GM12874 (cell line): ENCODE results near the gene COPS8.

Source experiments
- CTCF ChIP-seq: IDR thresholded peaks from 2 replicates; pipeline ENCODE4 v1.5.1; 2011; ENCODE audit warnings: low read depth, mild to moderate bottlenecking, control low read depth, low read length, moderate library complexity; ENCODE audit not compliant: insufficient read depth

COPS8 gene

GRCh38 chr2:237058423-237058822, 27.3 kb upstream of the COPS8 start:
- no peak for TF ChIP-seq CTCF

DNA sequence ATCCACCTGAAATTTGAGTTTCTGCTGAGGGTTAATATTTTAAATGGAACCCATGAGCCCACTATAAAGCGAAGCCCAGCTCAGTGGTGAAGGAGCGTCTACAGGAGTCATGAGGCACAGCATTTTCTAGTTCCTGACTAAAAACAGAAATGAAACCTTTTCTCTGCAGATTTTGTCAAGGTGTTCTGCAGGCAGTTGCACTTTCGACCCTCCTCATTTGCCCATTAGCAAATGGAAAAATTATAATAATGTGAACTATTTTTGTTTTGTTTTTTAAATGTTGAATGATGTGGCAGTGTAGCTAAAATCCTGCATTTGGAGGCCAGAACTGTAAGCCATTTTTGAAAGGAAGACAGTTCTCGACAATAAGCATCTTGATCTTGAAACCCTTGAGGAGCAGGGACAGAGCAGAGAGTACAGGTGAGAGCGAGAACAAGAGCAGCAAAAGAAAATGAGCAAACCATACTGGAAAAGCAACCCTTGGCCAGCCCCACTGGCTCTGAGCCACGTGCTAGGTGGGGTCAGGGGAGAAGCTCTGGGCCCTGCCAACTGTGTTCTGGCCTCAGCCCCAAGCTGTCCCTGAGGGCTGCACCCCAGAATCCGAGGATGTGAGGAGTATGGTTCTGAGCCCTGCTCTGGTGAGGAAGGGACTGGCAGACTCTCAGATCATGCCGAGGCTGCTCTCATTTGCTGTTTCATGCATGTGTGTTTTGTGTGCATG, 26.4 kb upstream of the COPS8 start:
- TF ChIP-seq CTCF: no peak

DNA sequence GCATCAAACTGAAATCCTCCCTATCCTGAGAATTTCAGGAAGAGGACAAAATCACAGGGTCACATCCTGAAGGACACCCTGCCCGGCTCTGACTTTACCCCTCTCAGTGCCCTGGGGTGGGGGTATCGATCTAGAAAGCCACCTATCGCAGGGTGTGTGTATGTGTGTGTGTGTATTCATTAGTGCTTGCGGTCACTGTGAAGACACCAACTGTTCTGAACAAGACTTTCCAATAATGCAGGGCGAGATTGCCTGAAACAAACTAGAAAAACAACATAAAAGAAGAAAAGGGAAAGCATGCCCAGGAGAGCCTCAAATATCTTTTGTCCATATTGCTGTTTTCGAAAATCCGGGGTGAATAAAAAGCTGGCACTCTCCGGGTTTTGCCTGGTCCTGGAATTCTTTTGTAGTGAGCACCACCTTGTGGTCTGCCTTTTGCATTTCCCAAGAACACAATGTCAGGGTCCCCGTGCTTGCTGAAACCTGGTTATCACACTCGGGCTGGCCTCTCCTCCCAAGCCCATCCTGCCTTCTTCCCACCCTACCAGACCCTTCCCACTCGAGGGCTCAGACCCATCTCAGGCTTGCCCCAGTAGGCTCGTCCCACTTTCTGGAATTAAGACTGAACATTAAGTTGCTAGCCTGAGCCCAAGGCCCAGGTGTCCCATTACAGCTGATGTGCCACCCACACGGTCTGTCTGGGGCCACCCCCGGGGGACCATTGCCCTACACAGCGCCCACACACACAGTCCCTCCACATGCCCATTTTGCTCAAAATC, 25.0 kb upstream of the COPS8 start:
- TF ChIP-seq CTCF: peak; percentile 56

DNA sequence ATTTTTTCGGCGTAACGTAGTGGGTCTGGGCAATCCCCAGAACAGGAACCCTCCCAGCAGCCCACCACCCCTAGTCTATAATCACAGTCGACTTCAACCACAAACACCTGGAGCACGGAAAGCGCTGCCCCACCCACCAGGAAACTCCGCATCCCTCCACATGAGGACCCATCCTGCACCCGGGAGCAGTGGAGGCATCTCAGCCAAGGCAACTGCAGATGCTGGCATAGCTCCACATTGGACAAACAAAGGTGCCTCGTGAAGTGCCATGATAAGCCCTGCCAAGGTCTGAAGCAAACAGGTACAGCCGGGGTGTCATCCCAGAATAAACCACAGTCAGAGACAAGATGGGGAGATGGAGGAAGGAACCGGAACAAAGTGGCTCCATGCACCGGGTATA, 24.3 kb upstream of the COPS8 start:
- TF ChIP-seq CTCF: no peak

GRCh38 chr2:237062585-237062984, 23.1 kb upstream of the COPS8 start:
- TF ChIP-seq CTCF: no peak

GRCh38 chr2:237064203-237065070, 21.3 kb upstream of the COPS8 start:
- no peak for TF ChIP-seq CTCF

DNA sequence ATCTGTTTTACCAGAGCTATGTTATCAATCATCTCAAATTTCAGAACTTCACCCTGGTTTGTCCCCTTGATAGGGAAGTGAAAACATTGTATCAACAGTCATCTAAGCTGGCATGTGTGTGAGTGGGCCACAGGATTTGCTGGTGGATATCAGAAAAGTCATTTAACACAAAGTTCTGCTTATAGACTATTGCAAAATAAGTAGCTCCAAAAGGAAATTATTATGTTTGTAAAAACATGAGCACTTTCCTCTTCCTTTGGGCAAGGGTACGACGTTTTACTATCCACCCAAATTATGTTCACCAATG, 20.7 kb upstream of the COPS8 start:
- TF ChIP-seq CTCF: no peak
